SK-N-SH (cell line): ENCODE measurements around the gene BRCA1. TPM values are rescaled to one million over a fixed set of nuclear protein-coding genes. Genes with fewer than 3 reads are reported as not detected.
"Not testable (repeated sequence)": the region's sequence is repeated elsewhere in the genome, so short reads cannot be mapped to it uniquely, and the experiment has no call there.

Experiments used
- CTCF ChIA-PET: fragments of 300-600, 350-600 bp; formaldehyde crosslinking; extraction: SDS; loops from one replicate; lab custom pipeline; 2021; lab: Yijun Ruan, JAX
- POLR2A ChIA-PET: fragments of 350-600 bp; sonication (Branson Sonifier 250); formaldehyde crosslinking; extraction: SDS; loops from one replicate; lab custom pipeline; 2020; ENCODE audit warnings: antibody characterized with exemption, inconsistent platforms; lab: Yijun Ruan, JAX
- DNase-seq: peaks from one replicate; pipeline ENCODE4 v3.0.0; 2012
- H2AFZ ChIP-seq: fragments of 200-600 bp; sonication (generic); 2 replicates; pipeline ENCODE4 v1.8.1; 2016; ENCODE audit warnings: antibody characterized with exemption, mild to moderate bottlenecking, low read depth
- H3F3A ChIP-seq: fragments of 200-600 bp; sonication (generic); replicated peaks from 2 replicates; pipeline ENCODE3; 2016; ENCODE audit warnings: antibody characterized with exemption, mild to moderate bottlenecking; ENCODE audit not compliant: insufficient read depth
- H3K27ac ChIP-seq, 2 experiments: fragments of 200-500 bp in 1 of 2; fragments of 200-600 bp in 1 of 2; sonication (Bioruptor generic) in 1 of 2; sonication (generic), shearing (Covaris generic) in 1 of 2; 2 replicates each; pipeline versions ENCODE4 v1.5.1 to v1.6.1; 2014 to 2016; ENCODE audit warnings: low read depth in 2 of 2, inconsistent platforms in 1 of 2, low read length in 1 of 2, mild to moderate bottlenecking in 1 of 2, mixed read lengths in 1 of 2
- H3K27me3 ChIP-seq: fragments of 200-600 bp; sonication (generic), shearing (Covaris generic); 2 replicates; pipeline ENCODE4 v1.6.1; 2016; ENCODE audit warnings: mixed run types; ENCODE audit not compliant: insufficient read depth
- H3K36me3 ChIP-seq, 2 experiments: fragments of 200-500 bp in 1 of 2; fragments of 200-600 bp in 1 of 2; sonication (Bioruptor generic) in 1 of 2; sonication (generic) in 1 of 2; replicated peaks in 1 of 2; 2 replicates each; pipeline versions ENCODE3 to v1.5.1; 2014 to 2016; ENCODE audit warnings: low read length in 1 of 2, mild to moderate bottlenecking in 1 of 2; ENCODE audit not compliant: insufficient read depth in 2 of 2, control insufficient read depth in 1 of 2
- H3K4me1 ChIP-seq, 2 experiments: fragments of 200-500 bp in 1 of 2; fragments of 200-600 bp in 1 of 2; sonication (Bioruptor generic) in 1 of 2; sonication (generic), shearing (Covaris generic) in 1 of 2; 2 replicates each; pipeline versions ENCODE4 v1.5.1 to v1.6.1; 2014 to 2016; ENCODE audit warnings: low read depth in 1 of 2, low read length in 1 of 2, mixed run types in 1 of 2; ENCODE audit not compliant: insufficient read depth in 2 of 2, control insufficient read depth in 1 of 2
- H3K4me2 ChIP-seq: fragments of 200-600 bp; sonication (generic), shearing (Covaris generic); 2 replicates; pipeline ENCODE4 v1.6.1; 2017; ENCODE audit warnings: mixed run types
- H3K4me3 ChIP-seq, 2 experiments: fragments of 200-500 bp in 1 of 2; fragments of 200-600 bp in 1 of 2; sonication (Bioruptor generic) in 1 of 2; sonication (generic), shearing (Covaris generic) in 1 of 2; 2 replicates each; pipeline versions ENCODE4 v1.5.1 to v1.8.1; 2014 to 2016; ENCODE audit warnings: low read depth in 2 of 2, inconsistent platforms in 1 of 2, low read length in 1 of 2, mild to moderate bottlenecking in 1 of 2, mixed read lengths in 1 of 2, moderate library complexity in 1 of 2
- H3K79me2 ChIP-seq: fragments of 200-600 bp; sonication (generic); 2 replicates; pipeline ENCODE4 v1.8.1; 2017; ENCODE audit warnings: mild to moderate bottlenecking; ENCODE audit not compliant: insufficient read depth
- H3K9ac ChIP-seq: fragments of 200-600 bp; sonication (generic); 2 replicates; pipeline ENCODE4 v1.6.1; 2017; ENCODE audit warnings: mixed run types
- H3K9me2 ChIP-seq: fragments of 200-600 bp; sonication (generic); 2 replicates; pipeline ENCODE4 v1.6.1; 2017; ENCODE audit warnings: mixed run types
- H3K9me3 ChIP-seq: fragments of 200-600 bp; sonication (generic); 2 replicates; pipeline ENCODE4 v1.6.1; 2017; ENCODE audit warnings: mixed run types, mild to moderate bottlenecking, moderate library complexity
- H4K20me1 ChIP-seq: fragments of 200-600 bp; sonication (generic); 2 replicates; pipeline ENCODE4 v1.6.1; 2017; ENCODE audit warnings: mild to moderate bottlenecking, mixed run types; ENCODE audit not compliant: insufficient read depth
- EP300 ChIP-seq, 2 experiments: IDR thresholded peaks; 2 replicates each; pipeline versions ENCODE4 v1.4.0 to v1.6.1; 2012; ENCODE audit warnings: borderline replicate concordance in 1 of 2, low read depth in 1 of 2, low read length in 1 of 2
- FOXJ3 ChIP-seq: sonication (generic); formaldehyde crosslinking; IDR thresholded peaks from 2 replicates; pipeline ENCODE4 v1.5.1; 2020; ENCODE audit warnings: mild to moderate bottlenecking, missing genetic modification reagents
- GABPA ChIP-seq: IDR thresholded peaks from 2 replicates; pipeline ENCODE4 v1.4.0; 2012; ENCODE audit warnings: low read depth, mild to moderate bottlenecking
- GATA2 ChIP-seq: sonication (generic); formaldehyde crosslinking; IDR thresholded peaks from 2 replicates; pipeline ENCODE4 v1.5.0; 2020; ENCODE audit warnings: mild to moderate bottlenecking, missing genetic modification reagents
- MEF2A ChIP-seq: IDR thresholded peaks from 2 replicates; pipeline ENCODE4 v1.4.0; 2012; ENCODE audit warnings: low read depth, borderline replicate concordance
- NRF1 ChIP-seq: IDR thresholded peaks from 2 replicates; pipeline ENCODE4 v1.6.1; 2012; ENCODE audit warnings: low read depth, mild to moderate bottlenecking, low read length
- WGBS: methylation state at CpG from one replicate; pipeline ENCODE4 v1.1.6; 2017; ENCODE audit warnings: low lambda C conversion rate; 5-methylcytosine and 5-hydroxymethylcytosine counted together
- polyA plus RNA-seq, 3 experiments: library from polyadenylated mRNA; depleted of rRNA; stranded (reverse); fragments of >200 nt; gene quantifications; 2 replicates each; pipeline ENCODE4 v1.2.3, GENCODE V29; 2012
- TF ChIP-seq, protein P1 (sequence below): IDR thresholded peaks from 2 replicates; pipeline ENCODE4; 2012
- TF ChIP-seq, protein P2 (sequence below): fragments of 200-600 bp; sonication (generic); IDR thresholded peaks from 2 replicates; pipeline ENCODE4 v1.6.1; 2017; ENCODE audit warnings: antibody characterized with exemption, mild to moderate bottlenecking, moderate library complexity

Gene BRCA1
- polyA plus RNA-seq, 1 of the 3 experiments (the other 2 are of a cell fraction): 11.2 TPM

- 87% methylated on average over 10 of the region's 25 CpGs for WGBS
- not testable (repeated sequence) for H3K4me1 ChIP-seq
Measured at GRCh38 chr17:43159232-43159631, 34.1 kb upstream of the BRCA1 start.

GRCh38 chr17:43155666-43156065 lies 30.5 kb upstream of the BRCA1 start:
- POLR2A ChIA-PET: no interaction called here
- Histone ChIP-seq H4K20me1 (no peaks in the 10 kb centered on the region), H3K4me2 (no peak overlapping the region), H3K36me3 (peaks cover 0 to 19% of the 10 kb centered on the region in 2 experiments), H2AFZ (no peak overlapping the region), H3K79me2 (no peaks in the 10 kb centered on the region), H3K9ac (no peak overlapping the region), H3K4me3 (no peak overlapping the region), H3K9me2 (no peaks in the 10 kb centered on the region), H3F3A (peaks cover 6% of the 10 kb centered on the region), H3K4me1 (no peaks in the 10 kb centered on the region), H3K9me3 (no peaks in the 10 kb centered on the region), H3K27me3 (no peaks in the 10 kb centered on the region), H3K27ac (no peak overlapping the region)
- 97% methylated on average over 3 of the region's 3 CpGs for WGBS
- no peak for DNase-seq
- CTCF ChIA-PET: no interaction called here
- TF ChIP-seq, protein P1, sequence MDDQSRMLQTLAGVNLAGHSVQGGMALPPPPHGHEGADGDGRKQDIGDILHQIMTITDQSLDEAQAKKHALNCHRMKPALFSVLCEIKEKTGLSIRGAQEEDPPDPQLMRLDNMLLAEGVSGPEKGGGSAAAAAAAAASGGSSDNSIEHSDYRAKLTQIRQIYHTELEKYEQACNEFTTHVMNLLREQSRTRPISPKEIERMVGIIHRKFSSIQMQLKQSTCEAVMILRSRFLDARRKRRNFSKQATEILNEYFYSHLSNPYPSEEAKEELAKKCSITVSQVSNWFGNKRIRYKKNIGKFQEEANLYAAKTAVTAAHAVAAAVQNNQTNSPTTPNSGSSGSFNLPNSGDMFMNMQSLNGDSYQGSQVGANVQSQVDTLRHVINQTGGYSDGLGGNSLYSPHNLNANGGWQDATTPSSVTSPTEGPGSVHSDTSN: no peak
- TF ChIP-seq GABPA (no peak), NRF1 (no peak), EP300 (IDR thresholded peaks at IDR 0.05; ENCODE audit: borderline replicate concordance in 1 of 2, low read depth in 1 of 2, low read length in 1 of 2) (no peak), MEF2A (no peak), FOXJ3 (CRISPR knock-in tag) (no peak), GATA2 (no peak)
- TF ChIP-seq, protein P2, sequence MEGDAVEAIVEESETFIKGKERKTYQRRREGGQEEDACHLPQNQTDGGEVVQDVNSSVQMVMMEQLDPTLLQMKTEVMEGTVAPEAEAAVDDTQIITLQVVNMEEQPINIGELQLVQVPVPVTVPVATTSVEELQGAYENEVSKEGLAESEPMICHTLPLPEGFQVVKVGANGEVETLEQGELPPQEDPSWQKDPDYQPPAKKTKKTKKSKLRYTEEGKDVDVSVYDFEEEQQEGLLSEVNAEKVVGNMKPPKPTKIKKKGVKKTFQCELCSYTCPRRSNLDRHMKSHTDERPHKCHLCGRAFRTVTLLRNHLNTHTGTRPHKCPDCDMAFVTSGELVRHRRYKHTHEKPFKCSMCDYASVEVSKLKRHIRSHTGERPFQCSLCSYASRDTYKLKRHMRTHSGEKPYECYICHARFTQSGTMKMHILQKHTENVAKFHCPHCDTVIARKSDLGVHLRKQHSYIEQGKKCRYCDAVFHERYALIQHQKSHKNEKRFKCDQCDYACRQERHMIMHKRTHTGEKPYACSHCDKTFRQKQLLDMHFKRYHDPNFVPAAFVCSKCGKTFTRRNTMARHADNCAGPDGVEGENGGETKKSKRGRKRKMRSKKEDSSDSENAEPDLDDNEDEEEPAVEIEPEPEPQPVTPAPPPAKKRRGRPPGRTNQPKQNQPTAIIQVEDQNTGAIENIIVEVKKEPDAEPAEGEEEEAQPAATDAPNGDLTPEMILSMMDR: no peak

More at GRCh38 chr17:43159232-43159631, 34.1 kb upstream of the BRCA1 start:
- CTCF ChIA-PET, H3K4me3 ChIP-seq, H3K27me3 ChIP-seq, DNase-seq, H3K4me2 ChIP-seq, H3K9me2 ChIP-seq, H3K79me2 ChIP-seq, H2AFZ ChIP-seq, H4K20me1 ChIP-seq, H3K9me3 ChIP-seq, POLR2A ChIA-PET, H3F3A ChIP-seq, H3K9ac ChIP-seq, H3K27ac ChIP-seq, H3K36me3 ChIP-seq: not testable (repeated sequence)

- H3K27me3 ChIP-seq, POLR2A ChIA-PET, DNase-seq, CTCF ChIA-PET, H4K20me1 ChIP-seq, H2AFZ ChIP-seq, H3K4me3 ChIP-seq, H3K9ac ChIP-seq, H3K79me2 ChIP-seq, H3F3A ChIP-seq, H3K9me3 ChIP-seq, H3K4me2 ChIP-seq, H3K9me2 ChIP-seq, H3K4me1 ChIP-seq, H3K27ac ChIP-seq: not testable (repeated sequence)
- 85% methylated on average over 3 of the region's 3 CpGs for WGBS
- peaks cover 0 to 16% of the 10 kb centered on the region in 2 experiments for H3K36me3 ChIP-seq
Measured at GRCh38 chr17:43153197-43153835, 28.2 kb upstream of the BRCA1 start.
